NCI-H460 (cell line): ENCODE results near the gene GTPBP1. TPM values are rescaled to one million over a fixed set of nuclear protein-coding genes. Genes with fewer than 3 reads are reported as not detected.
A peak's percentile ranks its signal among the peaks of the same experiment; 100 is the strongest.

ENCODE experiments used
- DNase-seq: peaks from one replicate; pipeline ENCODE4 v3.0.0-alpha.2; 2016; ENCODE audit warnings: low read depth; ENCODE audit errors: extremely low read depth
- total RNA-seq: library from RNA; depleted of rRNA; stranded (reverse); fragments of >200 nt; shearing (Covaris generic); gene quantifications from 2 replicates; pipeline ENCODE4 v1.2.3, GENCODE V29; 2014

Gene GTPBP1
- total RNA-seq, 1 experiment from 2014 or later: 9.8 TPM

DNA sequence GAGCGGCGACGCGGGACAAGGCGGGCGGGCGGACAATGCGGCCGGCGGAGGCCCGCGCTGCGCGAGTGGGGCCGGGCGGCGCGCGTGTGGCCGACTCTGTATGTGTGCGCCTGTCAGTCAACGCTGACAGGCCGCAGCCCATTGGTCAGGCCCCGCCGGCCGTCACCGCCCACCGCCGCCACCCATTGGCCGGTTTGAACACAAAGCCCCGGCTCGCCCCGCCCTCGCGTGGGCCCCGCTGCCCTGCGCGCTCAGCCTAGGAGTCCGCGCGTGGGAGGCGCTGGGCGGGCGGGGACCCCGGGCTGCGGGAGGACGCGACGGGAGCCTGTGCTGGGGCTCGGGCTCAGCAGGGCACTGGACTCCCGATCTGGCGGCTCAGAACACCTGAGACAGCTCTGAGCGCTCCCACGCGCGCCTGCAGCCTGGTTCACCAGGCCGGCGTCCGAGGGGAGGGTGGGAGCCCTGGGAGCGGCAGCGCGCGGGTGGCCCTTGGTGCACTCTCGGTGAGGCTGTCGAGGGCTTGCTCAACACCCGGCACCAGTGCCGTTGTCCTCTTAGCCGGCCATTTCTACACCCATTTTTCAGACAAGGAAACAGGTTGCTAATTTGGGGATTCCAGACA is 50.3 kb downstream of the GTPBP1 start, which contains the start of gene SUN2:
SUN2 (minus strand) TSS at position 88 of the 622 bp plus-strand sequence. CDS start 3,370 bp downstream, outside the sequence.
- peak; percentile 43 for DNase-seq

DNA sequence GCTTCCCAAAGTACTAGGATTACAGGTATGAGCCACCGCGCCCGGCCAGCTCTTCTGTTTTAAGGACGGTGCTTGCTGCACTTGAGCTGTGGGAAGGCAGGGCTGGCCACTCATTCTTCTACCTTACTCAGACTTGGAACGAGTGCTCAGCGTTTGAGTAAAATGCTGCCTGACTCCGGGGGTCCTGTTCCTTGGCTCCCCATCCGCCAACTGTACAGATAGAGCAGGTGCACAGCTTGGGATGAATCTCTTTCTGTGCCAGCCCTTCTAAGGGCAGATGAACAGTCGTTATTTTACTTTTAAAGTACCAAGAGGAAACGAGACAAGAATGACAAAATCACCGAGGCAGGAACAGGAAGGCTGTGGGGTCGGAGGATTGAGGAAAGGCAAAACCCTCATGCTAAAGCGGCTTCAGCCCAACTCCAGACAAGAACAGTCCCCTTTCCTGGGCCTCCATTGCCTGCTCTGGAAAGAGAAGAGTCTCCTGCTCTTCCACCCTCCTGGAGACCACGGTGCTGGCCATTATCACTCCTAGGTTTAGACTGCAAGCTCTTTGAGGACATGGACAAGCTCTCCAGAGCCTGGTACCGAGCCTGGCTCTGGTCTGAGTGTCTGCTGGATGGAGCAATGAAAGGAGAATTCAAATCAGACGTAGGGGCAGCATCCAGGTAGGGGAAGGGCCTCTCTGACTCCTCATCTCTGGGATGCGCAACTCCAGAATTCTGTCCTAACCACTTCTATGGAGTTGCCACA is 51.1 kb downstream of the GTPBP1 start:
- no peak for DNase-seq

DNA sequence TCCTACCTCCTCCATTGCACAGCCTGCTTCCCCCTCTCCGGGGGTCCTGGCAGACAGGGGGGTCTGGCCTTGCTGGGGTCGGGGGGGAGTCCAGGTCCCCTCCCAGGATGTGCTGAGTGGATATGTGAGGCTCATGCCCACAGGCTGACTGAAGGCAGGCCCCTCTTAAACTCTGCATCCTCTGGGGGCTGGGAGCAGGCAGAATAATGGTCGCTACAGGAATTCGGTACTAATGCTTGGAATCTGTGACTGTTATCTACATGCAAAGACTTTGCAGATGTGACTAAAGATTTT is 51.7 kb downstream of the GTPBP1 start:
- DNase-seq: no peak

DNA sequence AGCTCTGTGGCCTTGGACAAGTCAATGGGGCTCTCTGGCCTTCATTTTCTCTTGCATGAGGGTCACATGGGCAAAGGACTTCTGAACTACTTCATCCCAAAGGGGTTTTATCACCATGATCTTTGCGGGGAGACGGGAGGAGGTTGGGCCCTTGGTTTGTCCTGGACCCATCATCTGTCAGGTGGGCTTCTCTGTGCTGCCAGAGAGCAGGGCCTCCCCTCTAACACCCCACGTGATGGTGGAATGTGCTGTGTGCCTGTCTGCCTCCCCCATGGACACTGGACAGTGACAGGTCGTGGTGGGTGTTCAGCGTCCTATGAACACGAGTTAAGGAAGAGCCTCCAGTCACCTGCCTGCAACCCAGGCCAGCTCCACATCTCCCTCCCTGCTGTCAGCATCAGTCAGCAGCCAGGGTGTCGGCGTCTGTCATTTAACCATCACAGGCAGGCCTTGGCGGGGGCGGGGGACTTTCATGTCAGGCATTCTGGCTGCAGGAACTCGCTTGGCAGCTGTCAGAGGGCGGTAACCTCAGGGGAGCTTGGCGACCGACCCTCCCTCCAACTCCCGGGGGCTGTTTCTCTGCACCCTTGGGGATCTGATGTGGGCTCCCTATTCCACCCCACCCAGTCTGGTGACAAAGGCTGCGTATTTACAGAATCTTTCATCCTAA is 52.7 kb downstream of the GTPBP1 start:
- DNase-seq: no peak

DNA sequence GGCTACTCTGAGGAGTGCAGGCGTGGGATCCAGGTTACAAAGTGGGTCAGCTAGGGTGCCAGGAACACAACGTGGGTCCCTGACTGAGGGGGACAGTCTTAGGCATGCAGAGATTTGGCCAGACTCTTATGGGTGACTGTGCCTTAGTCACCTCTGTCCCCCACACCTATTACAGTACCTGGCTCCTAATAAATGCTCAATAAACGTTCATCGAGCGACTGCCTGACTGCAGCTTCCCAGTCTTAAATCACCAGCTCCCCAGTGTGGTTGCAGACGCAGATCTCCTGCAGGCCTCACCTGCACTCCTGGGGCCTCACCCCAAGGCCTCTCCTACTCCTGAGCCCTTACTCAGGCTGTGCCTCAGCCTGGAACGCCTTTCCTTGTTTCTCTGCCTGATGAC is 53.3 kb downstream of the GTPBP1 start:
- DNase-seq: no peak

DNA sequence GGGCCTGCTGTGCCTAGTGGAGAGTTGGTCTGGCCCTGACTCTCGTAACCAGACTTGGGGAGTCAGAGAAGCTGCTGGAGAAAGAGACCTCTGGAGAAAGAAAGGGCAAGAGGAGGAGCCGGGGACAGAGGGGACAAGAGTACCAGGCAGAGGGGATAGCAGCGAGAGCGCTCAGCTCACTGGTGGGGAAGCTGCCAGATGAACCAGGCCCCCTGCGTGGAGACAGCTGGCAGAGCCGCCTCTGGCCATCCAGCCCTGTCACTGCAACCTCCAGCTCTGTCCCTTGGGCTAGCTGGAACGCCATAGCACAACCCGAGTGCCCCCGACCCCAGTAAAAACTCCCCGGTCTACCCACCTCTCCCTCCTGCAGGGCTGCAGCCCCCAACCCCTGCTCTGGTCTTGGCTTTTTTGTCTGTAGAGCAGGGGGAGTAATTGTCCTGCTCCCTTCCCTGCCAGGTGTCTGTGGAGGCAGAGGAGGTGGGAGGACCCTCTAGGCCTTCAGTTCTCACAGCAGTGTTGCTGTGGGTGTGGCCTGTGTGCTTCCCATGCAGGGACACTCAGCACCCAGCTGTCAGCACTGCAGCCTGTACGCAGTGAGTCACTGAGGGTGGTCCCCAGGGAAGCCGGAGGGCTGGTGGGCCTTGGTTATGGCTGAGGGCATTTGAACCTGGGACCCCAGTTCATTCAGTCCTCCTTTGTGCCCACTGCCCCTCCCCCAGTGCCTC is 54.9 kb downstream of the GTPBP1 start:
- DNase-seq: no peak

- DNase-seq: no peak
These were observed 55.7 kb downstream of the GTPBP1 start for GRCh38 chr22:38761202-38762162.

- DNase-seq: no peak
These were observed 56.8 kb downstream of the GTPBP1 start for GRCh38 chr22:38762551-38762983.

DNA sequence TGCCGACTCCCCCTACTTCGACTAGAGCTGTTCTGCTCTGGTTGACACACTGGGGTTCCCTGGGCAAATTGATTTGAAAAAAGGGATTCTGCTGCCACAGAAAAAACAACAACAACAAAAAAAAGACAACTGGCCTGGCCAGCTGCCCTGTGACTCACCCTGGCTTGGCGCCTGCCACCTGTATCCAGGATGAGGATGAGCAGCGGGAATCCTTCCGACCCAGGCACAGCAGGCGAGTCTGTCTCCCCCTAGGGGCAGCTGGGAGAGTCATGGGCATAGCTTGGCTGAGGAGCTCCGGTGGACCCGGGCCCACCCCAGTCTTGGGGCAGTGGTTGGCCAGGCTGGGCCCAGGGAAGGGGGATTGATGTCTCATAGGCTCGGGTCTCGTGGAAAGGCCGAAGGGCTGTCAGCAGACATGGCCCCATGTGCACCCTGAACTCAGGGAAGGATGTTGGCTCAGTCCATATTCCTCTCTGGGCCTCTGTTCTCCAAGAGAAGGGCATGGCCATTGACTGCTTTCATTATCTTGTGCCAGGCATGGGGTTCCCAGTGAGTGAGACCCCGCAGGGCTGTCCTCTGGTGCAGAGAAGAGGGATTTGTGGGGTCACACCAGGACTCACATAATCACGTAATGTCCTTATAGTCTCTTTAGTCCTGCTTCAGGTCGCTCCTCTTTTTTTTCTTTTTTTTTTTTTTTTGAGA is 60.5 kb downstream of the GTPBP1 start:
- DNase-seq: peak; percentile 39

DNA sequence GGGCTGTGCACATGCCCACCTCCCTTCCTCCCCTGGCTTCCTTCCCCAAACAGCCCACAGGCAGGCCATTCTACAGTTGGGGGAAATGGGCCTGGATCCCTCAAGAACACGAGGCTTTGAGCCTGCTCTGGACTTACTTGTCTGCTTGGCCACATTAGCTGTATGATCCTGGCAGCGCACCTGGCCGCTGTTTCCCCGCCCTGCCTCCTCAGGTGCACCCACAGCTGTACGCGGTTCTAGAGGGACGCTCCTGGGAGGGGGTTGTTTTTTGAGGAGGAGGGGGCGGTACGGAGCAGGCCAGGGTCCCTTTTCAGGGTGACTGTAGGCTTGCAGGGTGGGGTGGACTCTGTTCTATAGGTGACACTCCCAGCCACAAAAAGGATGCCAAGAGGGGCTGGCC is 61.6 kb downstream of the GTPBP1 start:
- DNase-seq: no peak

GRCh38 chr22:38768036-38768435 is 62.3 kb downstream of the GTPBP1 start:
- DNase-seq: no peak

DNA sequence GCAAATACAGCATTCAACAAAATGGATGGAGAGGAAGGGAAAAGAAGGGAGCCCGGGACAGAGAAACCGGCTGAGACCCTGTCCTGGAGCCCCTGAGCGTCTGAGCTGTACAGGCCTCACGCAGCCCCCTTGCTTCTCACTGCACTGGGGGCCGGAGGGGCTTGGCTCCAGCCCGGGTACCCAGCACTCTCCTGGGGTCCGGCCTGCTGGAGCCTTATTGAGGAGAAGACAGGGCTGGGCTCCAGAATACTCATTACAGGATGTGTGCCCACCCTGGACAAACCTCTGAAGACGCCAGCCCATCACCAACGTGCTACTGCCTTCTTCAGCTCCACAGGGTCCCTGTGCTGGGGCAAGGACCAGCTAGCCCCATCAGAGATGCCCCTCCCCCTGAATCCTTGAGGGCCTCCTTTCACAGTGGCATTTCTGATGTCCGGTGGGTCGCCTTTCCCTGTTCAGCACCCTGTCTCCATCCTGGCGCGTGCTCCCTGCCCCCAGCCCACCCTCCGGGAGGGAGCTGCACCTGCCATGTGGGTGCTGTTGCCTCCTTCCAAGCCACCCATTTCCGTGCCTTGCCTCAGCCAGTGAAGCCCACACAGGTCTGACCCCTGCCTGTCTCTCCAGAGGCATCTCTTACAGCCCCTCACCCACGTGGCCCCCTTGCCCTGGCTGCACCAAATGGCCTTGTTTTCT is 64.7 kb downstream of the GTPBP1 start:
- DNase-seq: no peak

GRCh38 chr22:38772623-38772873 is 66.8 kb downstream of the GTPBP1 start:
- no peak for DNase-seq

GRCh38 chr22:38773363-38773946 is 67.7 kb downstream of the GTPBP1 start:
- DNase-seq: no peak

DNA sequence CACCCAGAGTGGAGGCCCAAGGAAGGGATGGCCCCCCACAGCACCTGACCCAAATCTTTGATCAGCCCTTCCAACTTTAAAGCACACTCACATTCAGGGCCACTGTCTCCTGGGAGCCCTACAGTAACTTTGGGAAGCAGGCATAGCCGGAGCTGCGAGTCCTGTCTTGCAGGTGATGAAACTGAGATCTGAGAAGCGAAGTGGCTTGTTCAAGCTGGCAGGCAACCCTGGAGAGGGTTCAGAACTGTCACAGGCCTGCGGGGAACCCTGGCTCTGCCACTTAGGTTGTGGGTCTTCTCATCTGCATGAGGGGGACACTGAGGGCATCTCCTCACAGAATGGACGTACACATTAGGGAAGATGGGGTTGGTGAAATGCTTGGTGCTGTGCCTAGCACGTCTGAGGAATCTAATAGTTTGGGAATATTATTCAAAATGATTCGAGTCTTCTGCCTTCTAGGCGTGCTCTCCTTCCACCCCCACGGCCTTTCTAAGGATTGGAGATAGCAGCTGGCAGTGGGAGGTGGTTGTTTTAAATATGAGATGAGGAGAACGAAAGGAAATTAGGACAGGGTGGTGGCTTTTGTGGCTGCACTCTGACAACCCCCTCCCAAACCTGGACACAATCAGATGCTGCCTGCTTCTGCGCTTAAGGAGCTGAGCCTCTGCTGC is 68.9 kb downstream of the GTPBP1 start:
- DNase-seq: no peak

DNA sequence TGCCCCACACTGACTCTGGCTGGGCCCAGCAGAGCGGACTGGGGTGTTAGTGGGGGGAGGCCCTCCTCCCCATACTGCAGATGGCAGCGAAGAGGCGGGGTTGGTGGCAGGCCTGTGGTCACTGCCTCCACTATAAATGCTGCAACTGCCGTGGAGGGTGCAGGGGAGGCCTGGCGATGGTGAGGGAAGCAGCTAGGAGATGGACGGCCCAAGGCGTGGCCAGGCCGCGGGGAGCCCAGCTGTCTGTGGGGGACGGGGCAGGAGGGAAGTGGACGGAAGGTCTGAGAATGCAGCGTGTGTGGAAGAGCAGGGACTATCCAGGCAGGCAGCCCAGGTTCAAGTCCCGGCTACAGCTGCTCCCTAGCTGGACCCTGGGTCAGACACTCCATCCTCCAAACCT is 69.9 kb downstream of the GTPBP1 start:
- DNase-seq: no peak

DNA sequence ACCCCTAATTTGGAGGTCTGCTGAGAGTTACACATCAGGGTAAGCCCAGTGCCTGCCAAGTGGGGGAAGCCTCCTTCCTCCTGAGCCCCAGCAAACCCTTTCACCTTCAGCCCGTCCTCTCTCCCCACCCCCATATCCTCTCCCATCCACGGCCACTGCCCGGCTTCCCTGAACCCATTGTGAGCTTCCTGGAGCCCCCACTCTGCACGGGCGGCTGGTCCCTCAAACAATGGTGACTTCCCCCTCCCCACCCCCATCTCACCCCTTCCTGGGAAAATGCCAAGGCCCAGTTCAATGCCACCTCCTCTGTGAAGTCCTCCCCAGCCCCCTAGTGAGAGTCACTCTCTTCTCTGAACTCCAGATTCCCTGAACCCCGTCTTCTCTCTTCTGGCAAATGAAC is 70.3 kb downstream of the GTPBP1 start:
- no peak for DNase-seq

GRCh38 chr22:38777087-38777671 is 71.4 kb downstream of the GTPBP1 start:
- DNase-seq: no peak
